Spinal cord (tissue), 10 donors: ENCODE results near the gene MEN1. TPM values are rescaled to one million over a fixed set of nuclear protein-coding genes. Genes with fewer than 3 reads are reported as not detected.
A peak's percentile ranks its signal among the peaks of the same experiment; 100 is the strongest.

Experiments
- DNase-seq, 6 donors: peaks; one replicate each; pipeline versions ENCODE4 v3.0.0 to v3.0.0-alpha.2; 2013 to 2015; ENCODE audit warnings: low spot score in 6 of 6, low read depth in 4 of 6
- H3K27ac ChIP-seq: one replicate; pipeline ENCODE4 v1.5.1; 2013; ENCODE audit warnings: low read depth, low read length, control low read depth
- H3K27me3 ChIP-seq: one replicate; pipeline ENCODE4 v1.6.1; 2013; ENCODE audit warnings: low read length; ENCODE audit not compliant: control insufficient read depth, insufficient read depth
- H3K36me3 ChIP-seq: one replicate; pipeline ENCODE4 v1.6.1; 2013; ENCODE audit warnings: low read length; ENCODE audit not compliant: control insufficient read depth, insufficient read depth
- H3K4me1 ChIP-seq: one replicate; pipeline ENCODE4 v1.6.1; 2013; ENCODE audit warnings: low read length; ENCODE audit not compliant: control insufficient read depth, insufficient read depth
- H3K4me3 ChIP-seq: one replicate; pipeline ENCODE4 v1.5.1; 2013; ENCODE audit warnings: low read depth, low read length, control low read depth
- H3K9me3 ChIP-seq: one replicate; pipeline ENCODE4 v1.6.1; 2013; ENCODE audit warnings: low read length; ENCODE audit not compliant: control insufficient read depth, insufficient read depth
- WGBS: methylation state at CpG from one replicate; pipeline ENCODE4 v1.1.5; 2013; ENCODE audit warnings: missing lambda C conversion rate; ENCODE audit not compliant: insufficient coverage; 5-methylcytosine and 5-hydroxymethylcytosine counted together
- long read RNA-seq, 4 donors: transcript quantifications; one replicate each; lab custom pipeline, GENCODE V29; 2026
- polyA plus RNA-seq, 2 donors: library from polyadenylated mRNA; unstranded; fragments of 120-200 nt; gene quantifications; one replicate each; pipeline ENCODE4 v1.2.1, GENCODE V29; 2013; ENCODE audit not compliant: insufficient read length in 2 of 2
- total RNA-seq, 2 donors: library from RNA; depleted of rRNA in 1 of 2; stranded (reverse); fragments of 120-200 nt in 1 of 2; fragments of >200 nt in 1 of 2; gene quantifications; one replicate each; pipeline versions ENCODE4 v1.2.3 to v1.2.4, GENCODE V29; 2013 to 2014
- donor health status: healthy.

Gene MEN1
- total RNA-seq = 10 to 100 TPM; 12.4 to 17.6 TPM
- polyA plus RNA-seq = 10 to 100 TPM; 39.3 to 46.7 TPM
- long read RNA-seq, donor 1, partial matches to known transcripts = 0 of 5 reads
- long read RNA-seq, donor 1, other reads (novel, unspliced or antisense) = 0 of 5 reads
- long read RNA-seq, donor 2 = 0 reads
- long read RNA-seq, donor 3, partial matches to known transcripts = 0 of 3 reads
- long read RNA-seq, donor 3, other reads (novel, unspliced or antisense) = 0 of 3 reads
- long read RNA-seq, donor 4, partial matches to known transcripts = 0 of 4 reads
- long read RNA-seq, donor 4, other reads (novel, unspliced or antisense) = 0 of 4 reads

GRCh38 chr11:64810271-64810890 lies at the start of gene MEN1:
MEN1 (minus strand) TSS chr11:64810551; CDS start chr11:64810109, 442 bp downstream.
- H3K4me3 ChIP-seq = peak within 1 kb of the TSS; percentile 84
- peaks cover 22% of the 10 kb centered on the region for H3K4me1 ChIP-seq
- peaks cover 31% of the 10 kb centered on the region for H3K36me3 ChIP-seq
- H3K9me3 ChIP-seq = no peaks in the 10 kb centered on the region
- WGBS = 0% methylated on average over 38 of the region's 46 CpGs
- H3K27me3 ChIP-seq = no peaks in the 10 kb centered on the region
- peak within 1 kb of the TSS; percentile 50 for H3K27ac ChIP-seq
- DNase-seq = peak; percentile 80 to 98 (median 90)

GRCh38 chr11:64859542-64860414 lies 49.4 kb upstream of the MEN1 start:
- no peaks in the 10 kb centered on the region for H3K27me3 ChIP-seq
- no peak for DNase-seq
- no peak overlapping the region for H3K27ac ChIP-seq
- WGBS = 94% methylated on average over 29 of the region's 33 CpGs
- no peaks in the 10 kb centered on the region for H3K9me3 ChIP-seq
- peaks cover 81% of the 10 kb centered on the region for H3K36me3 ChIP-seq
- peaks cover 34% of the 10 kb centered on the region for H3K4me1 ChIP-seq
- H3K4me3 ChIP-seq = no peak overlapping the region

DNA sequence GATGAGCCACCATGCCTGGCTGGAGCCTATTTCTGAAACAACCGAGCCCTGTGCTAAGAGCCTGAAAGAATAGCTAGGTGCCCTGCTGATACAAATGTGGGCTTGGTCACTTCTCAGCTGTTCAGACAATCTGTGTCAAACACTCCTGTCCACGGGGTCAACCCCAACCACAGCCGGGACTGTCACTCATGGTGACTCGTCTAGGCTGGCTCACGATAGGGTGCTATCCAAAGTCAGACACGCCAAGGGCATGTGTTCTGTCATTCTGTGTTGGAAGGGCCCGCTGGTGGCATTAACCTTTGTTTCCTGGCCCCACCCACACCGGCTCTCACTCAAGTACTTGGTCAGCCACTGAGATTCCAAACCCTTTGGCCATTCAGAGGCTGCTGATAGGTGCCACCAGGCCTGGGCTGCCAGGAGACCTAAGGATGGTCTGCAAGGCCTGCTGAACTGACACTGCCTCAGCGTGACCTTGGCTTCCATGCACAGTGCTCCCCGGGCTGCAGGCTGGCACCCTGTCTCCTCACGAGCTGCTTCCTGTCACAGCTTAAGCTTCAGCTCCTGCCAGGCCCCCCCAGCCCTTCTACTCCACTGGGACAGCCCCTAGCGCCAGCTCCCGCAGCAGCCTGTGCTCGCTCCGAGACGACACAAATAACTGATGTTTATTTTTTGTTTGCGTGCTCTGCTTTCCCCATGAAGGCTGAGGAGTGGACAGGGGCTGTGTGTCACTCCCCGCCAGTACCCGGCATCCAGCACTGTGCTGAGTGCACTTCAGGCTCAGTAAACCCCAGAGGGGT lies 48.3 kb upstream of the MEN1 start:
- Histone ChIP-seq H3K27ac (no peak overlapping the region), H3K4me3 (no peak overlapping the region), H3K4me1 (peaks cover 27% of the 10 kb centered on the region)

GRCh38 chr11:64857485-64857884 lies 47.1 kb upstream of the MEN1 start:
- no peak for DNase-seq
- H3K36me3 ChIP-seq = peaks cover 85% of the 10 kb centered on the region
- no peak overlapping the region for H3K27ac ChIP-seq
- no peaks in the 10 kb centered on the region for H3K9me3 ChIP-seq
- WGBS = 100% methylated on average over 3 of the region's 6 CpGs
- no peak overlapping the region for H3K4me3 ChIP-seq
- H3K4me1 ChIP-seq = peaks cover 15% of the 10 kb centered on the region
- no peaks in the 10 kb centered on the region for H3K27me3 ChIP-seq

More for the DNA sequence above, 48.3 kb upstream of the MEN1 start:
- DNase-seq = no peak
- Histone ChIP-seq H3K36me3 (peaks cover 81% of the 10 kb centered on the region), H3K27me3 (no peaks in the 10 kb centered on the region), H3K9me3 (no peaks in the 10 kb centered on the region)
- WGBS = 84% methylated on average over 19 of the region's 19 CpGs

GRCh38 chr11:64856382-64857227 lies 46.3 kb upstream of the MEN1 start:
- H3K4me1 ChIP-seq = peaks cover 9% of the 10 kb centered on the region
- H3K36me3 ChIP-seq = peaks cover 89% of the 10 kb centered on the region
- no peak for DNase-seq
- WGBS = 83% methylated on average over 13 of the region's 20 CpGs
- no peaks in the 10 kb centered on the region for H3K9me3 ChIP-seq
- H3K27me3 ChIP-seq = no peaks in the 10 kb centered on the region
- no peak overlapping the region for H3K4me3 ChIP-seq
- no peak overlapping the region for H3K27ac ChIP-seq

- DNase-seq = no peak
- no peak overlapping the region for H3K27ac ChIP-seq
- H3K9me3 ChIP-seq = no peaks in the 10 kb centered on the region
- H3K27me3 ChIP-seq = no peaks in the 10 kb centered on the region
- H3K4me3 ChIP-seq = no peak overlapping the region
- WGBS = 85% methylated on average over 9 of the region's 22 CpGs
- peaks cover 93% of the 10 kb centered on the region for H3K36me3 ChIP-seq
- H3K4me1 ChIP-seq = peaks cover 15% of the 10 kb centered on the region
These were observed 45.4 kb upstream of the MEN1 start for GRCh38 chr11:64855596-64856304.

- Histone ChIP-seq H3K27me3 (no peaks in the 10 kb centered on the region), H3K4me3 (no peak overlapping the region), H3K27ac (no peak overlapping the region), H3K36me3 (peaks cover 88% of the 10 kb centered on the region), H3K4me1 (peaks cover 15% of the 10 kb centered on the region), H3K9me3 (no peaks in the 10 kb centered on the region)
- WGBS = 88% methylated on average over 39 of the region's 45 CpGs
- DNase-seq = no peak
These were observed 44.5 kb upstream of the MEN1 start for GRCh38 chr11:64854534-64855502.
